Nephron progenitor cell (in vitro differentiated cells): Measurements from ENCODE around the gene ARHGAP8.

ENCODE experiments used
- DNase-seq: peaks from one replicate; pipeline ENCODE4 v3.0.0; 2021
- H3K27ac Mint-ChIP-seq: 2 replicates; pipeline ENCODE4 v1.8.0; 2021; ENCODE audit warnings: mild to moderate bottlenecking, moderate library complexity, mixed read lengths
- H3K27me3 Mint-ChIP-seq: 2 replicates; pipeline ENCODE4 v1.8.0; 2021; ENCODE audit warnings: mild to moderate bottlenecking, low read depth, mixed read lengths; ENCODE audit not compliant: poor library complexity
- H3K36me3 Mint-ChIP-seq: 2 replicates; pipeline ENCODE4 v1.8.0; 2021; ENCODE audit warnings: low read depth, mixed read lengths
- H3K4me1 Mint-ChIP-seq: 2 replicates; pipeline ENCODE4 v1.8.0; 2021; ENCODE audit warnings: mixed read lengths
- H3K4me3 Mint-ChIP-seq: 2 replicates; pipeline ENCODE4 v1.8.0; 2021; ENCODE audit warnings: mild to moderate bottlenecking, moderate library complexity, mixed read lengths
- H3K9me3 Mint-ChIP-seq: 2 replicates; pipeline ENCODE4 v1.8.0; 2021; ENCODE audit warnings: mild to moderate bottlenecking, moderate library complexity, mixed read lengths
- TF ChIP-seq, protein P1 (sequence below): fragments of 200-600 bp; sonication (generic); IDR thresholded peaks from 2 replicates; pipeline ENCODE4 v1.5.0; 2021; ENCODE audit warnings: antibody characterized with exemption

Gene ARHGAP8

DNA sequence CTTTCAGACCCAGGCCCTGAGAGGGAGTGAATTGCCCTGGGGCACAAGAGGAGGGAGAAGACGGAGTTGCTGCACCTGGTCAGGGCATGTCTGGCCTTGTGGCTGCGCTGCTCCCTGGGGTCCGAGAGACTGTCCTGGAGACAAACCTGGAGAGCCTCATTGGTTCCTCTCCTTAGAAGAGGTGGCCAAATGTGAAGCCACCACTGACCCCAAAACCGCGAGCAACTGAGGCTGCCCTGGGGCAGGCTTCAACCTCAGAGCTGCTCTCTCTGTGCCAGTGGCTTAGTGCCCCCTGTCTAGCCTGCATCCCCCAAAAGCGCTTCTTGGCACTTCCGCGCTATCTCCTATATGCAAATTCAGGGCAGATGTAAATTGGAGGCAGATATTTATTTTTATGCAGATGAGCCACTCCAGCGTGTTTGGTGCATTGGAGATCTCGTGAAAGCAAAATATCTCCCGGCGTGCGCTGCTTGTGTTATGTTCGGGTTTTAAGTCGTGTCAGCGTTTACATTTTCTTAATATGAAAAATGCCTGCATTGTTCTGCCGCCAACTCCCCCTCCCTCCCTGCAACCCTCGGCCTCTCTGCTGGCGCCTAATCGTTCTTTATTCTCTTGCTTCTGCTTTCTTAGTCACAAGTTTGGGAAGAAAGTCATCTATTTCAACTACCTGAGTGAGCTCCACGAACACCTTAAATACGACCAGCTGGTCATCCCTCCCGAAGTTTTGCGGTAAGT is 69.5 kb downstream of the ARHGAP8 start:
- Mint-ChIP-seq H3K27me3 (peaks cover 8% of the 10 kb centered on the region), H3K36me3 (no peaks in the 10 kb centered on the region), H3K27ac (no peak overlapping the region), H3K9me3 (no peaks in the 10 kb centered on the region), H3K4me3 (no peak overlapping the region), H3K4me1 (peaks cover 9% of the 10 kb centered on the region)
- no peak for DNase-seq
- TF ChIP-seq, protein P1, sequence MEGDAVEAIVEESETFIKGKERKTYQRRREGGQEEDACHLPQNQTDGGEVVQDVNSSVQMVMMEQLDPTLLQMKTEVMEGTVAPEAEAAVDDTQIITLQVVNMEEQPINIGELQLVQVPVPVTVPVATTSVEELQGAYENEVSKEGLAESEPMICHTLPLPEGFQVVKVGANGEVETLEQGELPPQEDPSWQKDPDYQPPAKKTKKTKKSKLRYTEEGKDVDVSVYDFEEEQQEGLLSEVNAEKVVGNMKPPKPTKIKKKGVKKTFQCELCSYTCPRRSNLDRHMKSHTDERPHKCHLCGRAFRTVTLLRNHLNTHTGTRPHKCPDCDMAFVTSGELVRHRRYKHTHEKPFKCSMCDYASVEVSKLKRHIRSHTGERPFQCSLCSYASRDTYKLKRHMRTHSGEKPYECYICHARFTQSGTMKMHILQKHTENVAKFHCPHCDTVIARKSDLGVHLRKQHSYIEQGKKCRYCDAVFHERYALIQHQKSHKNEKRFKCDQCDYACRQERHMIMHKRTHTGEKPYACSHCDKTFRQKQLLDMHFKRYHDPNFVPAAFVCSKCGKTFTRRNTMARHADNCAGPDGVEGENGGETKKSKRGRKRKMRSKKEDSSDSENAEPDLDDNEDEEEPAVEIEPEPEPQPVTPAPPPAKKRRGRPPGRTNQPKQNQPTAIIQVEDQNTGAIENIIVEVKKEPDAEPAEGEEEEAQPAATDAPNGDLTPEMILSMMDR: no peak

DNA sequence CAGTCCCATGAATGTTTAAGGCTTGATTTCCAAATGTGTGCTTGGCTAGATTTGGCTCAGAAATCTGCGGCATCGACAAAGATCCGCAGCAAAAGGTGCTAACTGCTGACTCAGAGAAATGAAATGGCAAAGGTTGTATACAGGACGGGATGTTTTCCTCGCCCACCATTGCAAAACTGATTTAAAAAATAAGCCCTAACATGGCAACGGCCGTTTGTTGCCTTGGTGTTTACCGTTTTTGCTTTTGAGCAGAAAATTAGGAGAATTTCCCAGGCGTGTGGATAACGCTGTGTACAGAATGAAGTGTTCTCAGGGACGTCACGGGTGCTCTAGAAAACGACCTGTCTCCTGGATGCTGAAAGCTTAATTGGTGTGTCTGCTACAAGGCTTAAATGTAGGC is 70.2 kb downstream of the ARHGAP8 start:
- no peak for DNase-seq

DNA sequence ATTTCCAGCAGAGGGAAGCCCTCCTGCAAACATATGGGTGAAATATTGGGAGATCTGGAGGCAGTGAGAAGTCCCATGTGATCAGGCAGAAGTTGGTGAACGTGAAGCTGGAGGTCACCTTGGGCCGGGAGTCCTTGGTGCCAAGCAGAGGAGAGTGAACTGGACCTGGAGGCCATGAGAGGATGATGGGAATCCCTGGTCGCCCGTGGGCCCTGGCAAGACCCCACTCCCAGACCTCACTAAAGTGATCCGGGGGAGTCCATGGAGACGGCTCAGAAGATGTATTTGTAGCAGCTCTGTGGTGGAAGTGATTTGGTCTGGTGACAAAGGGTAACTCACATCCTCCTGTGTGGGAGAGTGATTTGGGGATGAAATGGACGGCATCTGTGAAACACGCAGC is 71.0 kb downstream of the ARHGAP8 start:
- no peak for DNase-seq
- H3K4me3 Mint-ChIP-seq: no peak overlapping the region
- TF ChIP-seq, protein P1: no peak
- peaks cover 9% of the 10 kb centered on the region for H3K4me1 Mint-ChIP-seq
- no peak overlapping the region for H3K27ac Mint-ChIP-seq
- H3K27me3 Mint-ChIP-seq: peaks cover 4% of the 10 kb centered on the region
- no peaks in the 10 kb centered on the region for H3K36me3 Mint-ChIP-seq
- no peaks in the 10 kb centered on the region for H3K9me3 Mint-ChIP-seq

More for the DNA sequence above, 70.2 kb downstream of the ARHGAP8 start:
- Mint-ChIP-seq H3K27ac (no peak overlapping the region), H3K4me1 (peaks cover 9% of the 10 kb centered on the region), H3K36me3 (no peaks in the 10 kb centered on the region), H3K27me3 (peaks cover 4% of the 10 kb centered on the region), H3K4me3 (no peak overlapping the region), H3K9me3 (no peaks in the 10 kb centered on the region)
- TF ChIP-seq, protein P1: no peak

- Mint-ChIP-seq H3K4me3 (no peak overlapping the region), H3K27me3 (peaks cover 3% of the 10 kb centered on the region), H3K36me3 (no peaks in the 10 kb centered on the region), H3K9me3 (no peaks in the 10 kb centered on the region), H3K4me1 (peaks cover 9% of the 10 kb centered on the region), H3K27ac (no peak overlapping the region)
- TF ChIP-seq, protein P1: no peak
- no peak for DNase-seq
Measured at GRCh38 chr22:44823806-44824205, 71.4 kb downstream of the ARHGAP8 start.

DNA sequence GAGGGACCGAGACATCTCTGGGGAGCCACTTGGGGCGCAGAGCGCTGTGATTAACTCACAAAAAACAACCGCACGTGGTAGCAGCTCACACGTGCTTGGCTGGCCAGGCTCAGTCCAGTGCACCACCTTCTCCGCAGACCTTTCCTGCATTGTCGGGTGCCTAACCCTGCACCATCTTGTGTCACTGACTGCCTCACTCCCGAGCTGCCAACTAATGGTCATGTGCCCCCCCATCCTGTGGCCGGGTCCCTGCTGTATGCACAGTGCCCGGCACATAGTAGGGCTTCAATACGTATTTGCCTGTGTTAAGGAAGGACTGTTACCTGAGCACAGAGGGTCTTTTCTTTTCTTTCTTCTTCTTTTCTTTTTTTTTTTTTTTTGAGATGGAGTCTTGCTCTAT is 71.9 kb downstream of the ARHGAP8 start:
- TF ChIP-seq, protein P1: no peak
- Mint-ChIP-seq H3K27me3 (no peaks in the 10 kb centered on the region), H3K4me1 (peaks cover 9% of the 10 kb centered on the region), H3K36me3 (no peaks in the 10 kb centered on the region), H3K27ac (no peak overlapping the region), H3K4me3 (no peak overlapping the region), H3K9me3 (no peaks in the 10 kb centered on the region)
- DNase-seq: no peak
